NT2/D1 (cell line): ENCODE results near the gene FCRL5.
A peak's percentile ranks its signal among the peaks of the same experiment; 100 is the strongest.
"Not testable (repeated sequence)": the region's sequence is repeated elsewhere in the genome, so short reads cannot be mapped to it uniquely, and the experiment has no call there.

Experiments used
- DNase-seq: peaks from one replicate; pipeline ENCODE4 v3.0.0-alpha.2; 2011; ENCODE audit warnings: low read depth, low spot score
- H3K27me3 ChIP-seq: 2 replicates; pipeline ENCODE4 v1.6.0; 2011; ENCODE audit warnings: mild to moderate bottlenecking; ENCODE audit not compliant: insufficient read length, insufficient read depth
- H3K36me3 ChIP-seq: 2 replicates; pipeline ENCODE4 v1.6.1; 2011; ENCODE audit warnings: mild to moderate bottlenecking, low read length, mixed read lengths; ENCODE audit not compliant: insufficient read depth, insufficient read length
- H3K4me1 ChIP-seq: 2 replicates; pipeline ENCODE4 v1.5.1; 2011; ENCODE audit not compliant: insufficient read depth, insufficient read length
- H3K4me3 ChIP-seq: 2 replicates; pipeline ENCODE4 v1.5.1; 2011; ENCODE audit warnings: low read depth; ENCODE audit not compliant: insufficient read length
- H3K9ac ChIP-seq: 2 replicates; pipeline ENCODE4 v1.6.0; 2011; ENCODE audit warnings: low read depth; ENCODE audit not compliant: insufficient read length
- H3K9me3 ChIP-seq: 2 replicates; pipeline ENCODE4 v1.5.1; 2011; ENCODE audit warnings: mild to moderate bottlenecking, low read length; ENCODE audit not compliant: insufficient read depth
- SUZ12 ChIP-seq: IDR thresholded peaks from 2 replicates; pipeline ENCODE4 v1.6.1; 2011; ENCODE audit not compliant: insufficient read length, insufficient read depth; ENCODE audit errors: extremely low read depth
- YY1 ChIP-seq: IDR thresholded peaks from 2 replicates; pipeline ENCODE4 v1.6.1; 2011; ENCODE audit not compliant: insufficient read length, insufficient read depth
- ZNF274 ChIP-seq: IDR thresholded peaks from 2 replicates; pipeline ENCODE4 v1.6.1; 2011; ENCODE audit warnings: mild to moderate bottlenecking, low read depth, low read length

The FCRL5 gene

DNA sequence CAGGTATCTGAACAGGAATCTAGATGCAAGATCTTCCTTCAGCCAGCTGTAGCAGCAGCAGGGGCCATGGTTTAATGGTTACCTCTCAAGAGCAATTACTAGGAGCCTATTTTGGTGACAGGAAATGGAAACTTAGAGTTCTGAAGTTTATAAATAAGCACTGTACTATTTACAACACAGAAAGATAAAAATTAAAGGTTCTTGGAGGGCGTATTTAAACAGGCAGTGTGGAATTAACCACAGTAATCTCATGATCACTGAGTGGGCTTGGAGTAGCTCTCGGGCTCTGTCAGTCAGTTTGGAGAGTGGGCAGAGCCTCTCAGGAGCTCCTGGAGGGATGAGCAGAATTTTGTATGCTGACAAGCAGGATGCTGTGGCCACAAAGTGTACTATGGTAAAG, 10.2 kb upstream of the FCRL5 start:
- H3K9ac ChIP-seq, result no peak overlapping the region

DNA sequence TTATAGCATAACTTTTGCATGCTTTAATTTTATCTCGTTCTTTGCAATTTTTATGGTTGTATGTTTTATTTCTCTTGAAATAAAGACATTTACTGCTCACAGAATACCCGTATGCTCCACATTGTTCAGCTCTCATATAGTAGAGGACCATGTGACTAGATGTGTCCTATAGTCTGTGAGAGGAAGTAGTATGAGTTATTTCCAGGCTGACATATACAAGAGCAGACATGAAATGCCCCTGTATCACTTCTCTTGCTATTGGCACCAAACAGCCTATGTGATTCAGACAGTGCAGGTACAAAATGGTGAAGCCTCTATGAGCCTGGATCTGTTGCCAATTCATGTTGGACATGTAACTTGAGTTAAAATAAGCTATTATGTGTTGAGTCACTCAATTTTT, 5.8 kb upstream of the FCRL5 start:
- TF ChIP-seq YY1, result no peak
- TF ChIP-seq ZNF274, result no peak
- TF ChIP-seq SUZ12, result no peak
- no peaks in the 10 kb centered on the region for H3K4me1 ChIP-seq
- no peaks in the 10 kb centered on the region for H3K27me3 ChIP-seq
- no peak overlapping the region for H3K4me3 ChIP-seq
- H3K9me3 ChIP-seq, result no peaks in the 10 kb centered on the region
- no peak for DNase-seq
- no peak overlapping the region for H3K9ac ChIP-seq
- H3K36me3 ChIP-seq, result no peaks in the 10 kb centered on the region

More for the DNA sequence above, 10.2 kb upstream of the FCRL5 start:
- Histone ChIP-seq H3K9me3 (no peaks in the 10 kb centered on the region), H3K4me1 (no peaks in the 10 kb centered on the region), H3K36me3 (no peaks in the 10 kb centered on the region), H3K27me3 (no peaks in the 10 kb centered on the region), H3K4me3 (no peak overlapping the region)
- DNase-seq, result no peak
- TF ChIP-seq ZNF274 (no peak), YY1 (no peak), SUZ12 (no peak)

DNA sequence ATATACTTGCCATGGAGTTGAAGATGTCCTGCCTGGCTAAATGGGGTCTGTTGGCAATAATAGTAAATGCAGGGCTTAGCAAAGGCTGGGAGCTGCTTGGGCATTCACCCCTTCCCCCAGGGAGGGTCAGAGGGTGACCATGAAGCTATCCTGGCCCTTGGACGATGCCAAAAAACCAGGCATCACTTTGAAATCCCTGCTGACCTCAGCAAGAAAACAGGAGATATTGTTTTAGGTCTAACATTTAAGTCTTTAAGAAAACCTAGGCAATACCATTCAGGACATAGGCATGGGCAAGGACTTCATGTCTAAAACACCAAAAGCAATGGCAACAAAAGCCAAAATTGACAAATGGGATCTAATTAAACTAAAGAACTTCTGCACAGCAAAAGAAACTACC, 4.2 kb downstream of the FCRL5 start:
- H3K4me1 ChIP-seq, H3K9me3 ChIP-seq, H3K27me3 ChIP-seq, H3K36me3 ChIP-seq, H3K4me3 ChIP-seq, H3K9ac ChIP-seq, DNase-seq: not testable (repeated sequence)

DNA sequence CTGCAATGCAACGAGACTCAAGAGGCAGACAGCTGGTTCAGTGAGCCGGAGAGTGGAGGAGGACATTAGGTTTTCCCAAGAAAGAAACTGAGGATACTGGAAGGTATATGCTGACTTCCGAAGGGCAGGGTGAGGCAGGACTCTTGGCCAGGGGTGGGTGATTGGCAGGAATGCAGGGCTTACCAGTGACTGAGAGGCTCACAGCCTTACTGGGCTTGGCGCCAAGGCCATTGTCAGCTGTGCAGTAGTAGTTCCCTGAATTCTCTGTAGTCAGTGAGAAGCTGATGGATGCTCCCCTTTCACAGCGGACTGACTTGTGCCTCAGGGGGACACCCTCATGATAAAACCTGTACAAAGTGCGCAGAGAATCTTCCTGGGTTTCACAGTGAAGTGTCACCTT, 9.6 kb downstream of the FCRL5 start:
- Histone ChIP-seq H3K36me3 (no peaks in the 10 kb centered on the region), H3K27me3 (no peaks in the 10 kb centered on the region), H3K9ac (no peak overlapping the region), H3K4me3 (no peak overlapping the region), H3K9me3 (peaks cover 9% of the 10 kb centered on the region), H3K4me1 (no peaks in the 10 kb centered on the region)
- TF ChIP-seq SUZ12, result no peak
- no peak for TF ChIP-seq ZNF274
- no peak for TF ChIP-seq YY1
- no peak for DNase-seq

DNA sequence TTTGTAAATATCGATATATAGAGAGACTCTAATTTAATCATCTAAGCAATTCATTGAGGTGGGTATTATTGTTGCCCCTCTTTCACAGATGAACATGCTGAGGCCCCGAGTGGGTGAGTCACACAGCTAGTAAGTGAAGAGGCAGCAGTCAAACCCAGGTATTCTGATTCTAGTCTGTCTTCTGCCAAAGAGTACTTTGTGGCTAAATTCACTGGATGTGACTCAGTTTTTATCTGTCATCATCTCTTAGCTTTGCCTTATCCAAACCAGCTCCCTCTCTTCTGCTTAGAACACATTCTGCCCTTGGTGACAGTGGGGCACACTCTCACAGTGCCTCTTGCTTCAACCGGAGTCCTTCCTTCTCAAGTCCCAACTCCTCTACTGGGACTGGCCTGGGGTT, 11.5 kb downstream of the FCRL5 start:
- no peaks in the 10 kb centered on the region for H3K36me3 ChIP-seq
- H3K9me3 ChIP-seq, result peaks cover 25% of the 10 kb centered on the region
- TF ChIP-seq SUZ12 (no peak), YY1 (no peak), ZNF274 (no peak)
- no peak overlapping the region for H3K9ac ChIP-seq
- H3K4me1 ChIP-seq, result no peaks in the 10 kb centered on the region
- no peak for DNase-seq
- H3K4me3 ChIP-seq, result no peak overlapping the region
- no peaks in the 10 kb centered on the region for H3K27me3 ChIP-seq

DNA sequence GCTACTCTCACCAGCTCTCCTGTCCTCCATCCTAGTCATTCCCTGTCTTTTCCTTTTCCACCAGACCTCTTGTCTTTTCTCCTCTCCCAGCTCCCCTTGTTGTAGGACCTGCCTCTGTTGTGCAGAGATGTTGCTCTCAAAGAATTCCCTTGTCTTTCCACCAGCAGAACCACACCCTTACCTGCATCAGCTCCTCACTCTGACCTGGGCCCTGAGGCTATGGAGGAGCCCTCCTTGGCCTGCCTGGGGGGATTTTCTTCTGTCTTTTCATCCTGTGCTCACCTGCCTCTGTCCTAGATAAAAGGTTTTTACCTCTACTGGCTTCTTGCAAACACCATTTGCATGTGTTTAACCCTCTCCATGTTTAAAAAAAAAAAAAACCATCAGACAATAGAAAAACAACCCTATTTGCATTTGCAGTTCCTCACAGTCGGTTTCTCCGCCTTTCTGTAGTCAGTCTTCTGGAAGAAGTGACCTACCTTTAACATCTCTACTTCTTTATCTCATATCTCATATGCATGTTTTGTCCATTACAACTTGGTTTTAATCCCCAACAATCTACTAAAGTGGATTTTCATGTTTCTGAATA, 12.1 kb downstream of the FCRL5 start:
- H3K4me3 ChIP-seq, result no peak overlapping the region
- H3K9me3 ChIP-seq, result peaks cover 25% of the 10 kb centered on the region
- TF ChIP-seq ZNF274 (no peak), YY1 (no peak), SUZ12 (no peak)
- DNase-seq, result peak; percentile 8
- no peaks in the 10 kb centered on the region for H3K4me1 ChIP-seq
- no peak overlapping the region for H3K9ac ChIP-seq
- H3K36me3 ChIP-seq, result no peaks in the 10 kb centered on the region
- no peaks in the 10 kb centered on the region for H3K27me3 ChIP-seq

DNA sequence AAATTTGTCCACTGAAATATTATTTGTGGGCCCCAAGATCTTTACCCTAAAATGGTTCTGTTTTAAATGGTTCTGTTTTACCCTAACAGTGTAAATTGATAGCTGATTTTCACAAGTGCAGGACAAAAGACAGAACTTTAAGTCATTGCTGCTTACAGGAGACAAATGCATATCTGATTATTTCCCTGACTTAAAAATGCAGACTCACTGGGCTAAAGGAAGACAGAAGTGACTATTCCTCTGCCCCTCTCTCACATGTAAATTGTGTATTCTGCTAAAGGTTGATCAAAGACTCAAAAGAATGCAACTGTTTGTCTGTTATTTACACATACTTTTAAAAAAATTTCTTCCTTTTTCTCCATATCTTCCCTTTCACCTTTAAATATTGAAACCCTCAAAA, 12.7 kb downstream of the FCRL5 start:
- no peak overlapping the region for H3K9ac ChIP-seq
- no peaks in the 10 kb centered on the region for H3K4me1 ChIP-seq
- no peak overlapping the region for H3K4me3 ChIP-seq
- peaks cover 25% of the 10 kb centered on the region for H3K9me3 ChIP-seq
- no peaks in the 10 kb centered on the region for H3K36me3 ChIP-seq
- H3K27me3 ChIP-seq, result no peaks in the 10 kb centered on the region
- no peak for TF ChIP-seq SUZ12
- TF ChIP-seq ZNF274, result no peak
- TF ChIP-seq YY1, result no peak
- DNase-seq, result no peak

DNA sequence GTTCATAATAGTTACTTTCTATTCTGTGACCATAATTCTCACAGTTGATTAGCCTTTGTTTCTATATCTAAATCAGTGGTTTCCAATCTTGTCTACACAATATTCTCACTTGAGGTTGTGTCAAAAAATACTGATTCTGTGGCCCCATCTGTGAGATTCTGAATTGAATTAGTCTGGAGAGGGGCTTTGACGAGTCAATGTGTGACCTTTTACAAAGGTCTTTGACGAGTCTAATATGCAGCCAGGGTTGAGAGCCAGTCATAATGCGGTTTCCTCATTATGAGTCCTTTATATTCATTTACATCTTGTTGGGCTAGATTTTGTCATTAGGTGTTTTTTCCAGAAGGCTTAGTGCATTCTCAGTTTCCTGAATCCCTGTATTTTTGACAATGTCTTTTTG, 19.7 kb downstream of the FCRL5 start:
- H3K36me3 ChIP-seq, result no peaks in the 10 kb centered on the region
- DNase-seq, result no peak
- no peaks in the 10 kb centered on the region for H3K27me3 ChIP-seq

More for the DNA sequence above, 19.7 kb downstream of the FCRL5 start:
- Histone ChIP-seq H3K9me3 (peaks cover 14% of the 10 kb centered on the region), H3K9ac (no peak overlapping the region), H3K4me3 (no peak overlapping the region), H3K4me1 (no peaks in the 10 kb centered on the region)
- TF ChIP-seq SUZ12, result no peak
- no peak for TF ChIP-seq YY1
- no peak for TF ChIP-seq ZNF274
